Mesodermal cell (in vitro differentiated cells): ENCODE results near the gene RBM34.
A peak's percentile ranks its signal among the peaks of the same experiment; 100 is the strongest.
"Not testable (repeated sequence)": the region's sequence is repeated elsewhere in the genome, so short reads cannot be mapped to it uniquely, and the experiment has no call there.

Source experiments
- H3K27ac ChIP-seq: 2 replicates; pipeline ENCODE4 v1.7.0; 2013; ENCODE audit warnings: mild to moderate bottlenecking, low read depth, low read length, moderate library complexity; ENCODE audit not compliant: severe bottlenecking
- H3K36me3 ChIP-seq: 2 replicates; pipeline ENCODE4 v1.7.1; 2013; ENCODE audit warnings: mild to moderate bottlenecking, low read length, moderate library complexity; ENCODE audit not compliant: control insufficient read depth, insufficient read depth
- H3K4me1 ChIP-seq: one replicate; pipeline ENCODE4 v1.7.1; 2013; ENCODE audit warnings: mild to moderate bottlenecking, low read length; ENCODE audit not compliant: insufficient read depth, control insufficient read depth, poor library complexity, severe bottlenecking
- H3K4me3 ChIP-seq: 2 replicates; pipeline ENCODE4 v1.7.0; 2013; ENCODE audit warnings: low read length, control low read depth, mild to moderate bottlenecking; ENCODE audit not compliant: insufficient read depth, poor library complexity, severe bottlenecking; ENCODE audit errors: extremely low read depth
- H3K9me3 ChIP-seq: 2 replicates; pipeline ENCODE4 v1.7.1; 2013; ENCODE audit warnings: mild to moderate bottlenecking, low read length, moderate library complexity; ENCODE audit not compliant: control insufficient read depth
- WGBS, 2 experiments: methylation state at CpG; one replicate each; pipeline ENCODE4 v1.1.5; 2013; ENCODE audit warnings: missing lambda C conversion rate in 2 of 2; ENCODE audit not compliant: insufficient coverage in 2 of 2; 5-methylcytosine and 5-hydroxymethylcytosine counted together

Gene RBM34

GRCh38 chr1:235101558-235102258 is 59.3 kb downstream of the RBM34 start:
- Histone ChIP-seq H3K9me3 (no peaks in the 10 kb centered on the region), H3K27ac (no peak overlapping the region), H3K4me3 (no peak overlapping the region), H3K4me1 (no peaks in the 10 kb centered on the region), H3K36me3 (peaks cover 9% of the 10 kb centered on the region)
- WGBS, 2 experiments = 91 to 100% methylated on average over 3 of the region's 5 CpGs

GRCh38 chr1:235100194-235100772 is 60.8 kb downstream of the RBM34 start:
- Histone ChIP-seq H3K4me1 (peaks cover 11% of the 10 kb centered on the region), H3K36me3 (peaks cover 3% of the 10 kb centered on the region), H3K4me3 (no peak overlapping the region), H3K27ac (no peak overlapping the region), H3K9me3 (no peaks in the 10 kb centered on the region)
- 76 to 81% methylated on average over 11 to 13 of the region's 13 CpGs for WGBS, 2 experiments

- WGBS, 2 experiments = 95 to 96% methylated on average over 9 of the region's 9 CpGs
- Histone ChIP-seq H3K4me1 (peaks cover 11% of the 10 kb centered on the region), H3K9me3 (no peaks in the 10 kb centered on the region), H3K36me3 (peaks cover 3% of the 10 kb centered on the region), H3K27ac (no peak overlapping the region), H3K4me3 (no peak overlapping the region)
These were observed 62.1 kb downstream of the RBM34 start for GRCh38 chr1:235098991-235099390.

GRCh38 chr1:235098547-235098946 is 62.5 kb downstream of the RBM34 start:
- Histone ChIP-seq H3K36me3 (no peaks in the 10 kb centered on the region), H3K4me3 (no peak overlapping the region), H3K9me3 (no peaks in the 10 kb centered on the region), H3K27ac (no peak overlapping the region), H3K4me1 (peaks cover 14% of the 10 kb centered on the region)
- WGBS, 2 experiments = 66 to 81% methylated on average over 4 to 5 of the region's 6 CpGs

GRCh38 chr1:235097501-235097900 is 63.5 kb downstream of the RBM34 start:
- 94 to 96% methylated on average over 11 to 13 of the region's 14 CpGs for WGBS, 2 experiments
- H3K36me3 ChIP-seq, H3K27ac ChIP-seq: not testable (repeated sequence)

DNA sequence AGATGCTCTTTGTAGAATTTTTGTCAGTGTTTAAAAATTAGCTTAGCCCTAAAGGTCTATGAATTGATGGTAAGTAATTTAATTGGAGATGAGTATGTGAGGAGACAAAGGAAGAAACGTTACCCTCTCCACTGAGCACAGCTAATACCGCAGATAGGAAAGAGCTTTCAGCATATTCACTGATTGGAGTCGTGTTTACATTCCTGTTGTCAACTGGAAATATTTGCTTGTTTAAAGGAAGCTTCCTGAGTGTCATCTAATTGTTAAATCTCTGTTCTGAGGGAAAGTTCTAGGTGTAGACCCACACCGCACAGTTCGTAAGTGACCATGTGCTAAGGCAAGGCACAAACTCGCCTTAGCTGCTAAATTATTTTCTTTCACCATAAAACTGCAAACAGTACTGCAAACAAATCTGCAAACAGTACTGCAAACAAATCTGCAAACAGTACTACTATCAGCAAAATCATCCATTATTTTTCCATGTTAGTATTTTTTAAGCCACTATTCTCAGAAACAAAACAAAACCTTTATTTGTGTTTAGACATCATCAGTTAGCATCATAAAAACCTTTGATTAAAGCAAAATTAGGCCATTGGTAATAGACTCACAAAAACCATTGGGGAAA is 65.0 kb downstream of the RBM34 start:
- 78 to 94% methylated on average over 3 to 5 of the region's 6 CpGs for WGBS, 2 experiments
- H3K36me3 ChIP-seq = no peaks in the 10 kb centered on the region
- H3K4me1 ChIP-seq = peaks cover 27% of the 10 kb centered on the region
- H3K27ac ChIP-seq = no peak overlapping the region
- no peak overlapping the region for H3K4me3 ChIP-seq
- H3K9me3 ChIP-seq = no peaks in the 10 kb centered on the region

More at GRCh38 chr1:235097501-235097900, 63.5 kb downstream of the RBM34 start:
- H3K4me1 ChIP-seq = peaks cover 22% of the 10 kb centered on the region
- not testable (repeated sequence) for H3K9me3 ChIP-seq, H3K4me3 ChIP-seq

- Histone ChIP-seq H3K27ac (peak overlapping the region; percentile 36), H3K4me3 (no peak overlapping the region)
- 37 to 41% methylated on average over 16 to 22 of the region's 24 CpGs for WGBS, 2 experiments
These were observed 67.1 kb downstream of the RBM34 start for GRCh38 chr1:235093696-235094592.

DNA sequence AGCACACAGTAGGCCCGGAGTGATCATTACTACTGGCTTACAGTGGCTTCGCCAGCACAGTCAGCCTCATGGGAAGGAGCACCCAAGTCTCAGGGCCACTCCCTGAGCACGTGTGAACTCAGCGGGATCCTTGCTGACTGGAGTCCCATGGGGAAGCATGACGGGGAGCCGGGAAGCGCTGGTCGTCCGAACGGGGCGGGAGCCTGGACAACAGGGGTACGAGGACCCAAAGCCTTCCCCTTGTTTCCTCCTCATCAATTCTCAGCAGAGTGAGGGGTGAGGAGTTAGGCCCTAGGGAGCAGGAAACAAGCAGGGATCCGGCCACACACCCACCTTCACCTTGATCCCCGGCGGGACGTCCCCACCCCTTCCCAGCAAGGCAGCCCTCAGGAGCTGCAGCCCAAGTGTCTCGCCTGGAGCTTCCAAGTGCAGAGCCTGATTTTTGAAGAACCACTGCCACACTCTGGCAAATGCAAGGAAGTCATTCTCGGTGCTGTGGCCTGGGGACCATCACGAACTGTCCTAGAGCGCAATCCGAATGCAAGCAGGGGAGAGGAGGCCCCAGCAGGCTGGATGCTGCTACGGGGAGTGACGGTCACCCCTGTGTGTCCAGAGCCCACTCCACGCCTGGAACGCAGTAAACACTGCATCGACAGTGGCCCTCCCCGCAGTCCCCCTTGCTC is 67.9 kb downstream of the RBM34 start:
- no peak overlapping the region for H3K4me3 ChIP-seq
- peaks cover 40% of the 10 kb centered on the region for H3K4me1 ChIP-seq
- peak overlapping the region; percentile 36 for H3K27ac ChIP-seq
- 43 to 52% methylated on average over 23 to 25 of the region's 27 CpGs for WGBS, 2 experiments
- H3K9me3 ChIP-seq = no peaks in the 10 kb centered on the region
- no peaks in the 10 kb centered on the region for H3K36me3 ChIP-seq

More at GRCh38 chr1:235093696-235094592, 67.1 kb downstream of the RBM34 start:
- Histone ChIP-seq H3K9me3 (no peaks in the 10 kb centered on the region), H3K36me3 (no peaks in the 10 kb centered on the region), H3K4me1 (peaks cover 40% of the 10 kb centered on the region)

- not testable (repeated sequence) for H3K4me3 ChIP-seq, H3K27ac ChIP-seq, H3K9me3 ChIP-seq, H3K36me3 ChIP-seq
- H3K4me1 ChIP-seq = peaks cover 40% of the 10 kb centered on the region
- no CpG with 5 or more reads among the region's 14 CpGs for WGBS, 2 experiments
These were observed 68.6 kb downstream of the RBM34 start for GRCh38 chr1:235092415-235092814.

DNA sequence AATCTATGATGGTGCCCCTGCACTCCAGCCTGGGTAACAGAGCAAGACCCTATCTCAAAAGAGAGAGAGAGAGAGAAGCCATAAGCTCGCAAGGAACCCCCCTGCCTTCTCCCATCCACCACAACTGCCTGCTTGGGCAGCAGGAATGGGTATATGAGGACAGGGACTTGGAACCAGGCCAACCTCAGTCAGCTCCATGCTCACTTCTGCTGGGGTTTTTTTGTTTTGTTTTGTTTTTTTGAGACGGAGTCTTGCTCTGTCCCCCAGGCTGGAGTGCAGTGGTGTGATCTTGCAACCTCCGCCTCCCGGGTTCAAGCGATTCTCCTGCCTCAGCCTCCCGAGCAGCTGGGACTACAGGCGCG is 69.0 kb downstream of the RBM34 start:
- H3K36me3 ChIP-seq, H3K9me3 ChIP-seq, H3K4me3 ChIP-seq, H3K27ac ChIP-seq: not testable (repeated sequence)
- WGBS, 2 experiments = no CpG with 5 or more reads among the region's 8 CpGs
- H3K4me1 ChIP-seq = peaks cover 40% of the 10 kb centered on the region
